H9 (cell line): ENCODE data around the gene CCDC177. TPM values are rescaled to one million over a fixed set of nuclear protein-coding genes. Genes with fewer than 3 reads are reported as not detected.

Experiments
- DNase-seq: peaks from one replicate; pipeline ENCODE4 v3.0.0-alpha.2; 2017
- H2AFZ ChIP-seq: one replicate; pipeline ENCODE4 v1.6.1; 2013; ENCODE audit warnings: mild to moderate bottlenecking, low read length, control low read depth, moderate library complexity
- H2AK5ac ChIP-seq: 2 replicates; pipeline ENCODE4 v1.6.1; 2013; ENCODE audit warnings: low read length, control low read depth, mixed read lengths; ENCODE audit not compliant: insufficient read length
- H2BK120ac ChIP-seq: one replicate; pipeline ENCODE4 v1.6.1; 2013; ENCODE audit warnings: low read depth, mild to moderate bottlenecking, low read length, control low read depth, inconsistent platforms; ENCODE audit not compliant: poor library complexity, severe bottlenecking
- H2BK12ac ChIP-seq: 2 replicates; pipeline ENCODE4 v1.6.1; 2013; ENCODE audit warnings: low read length, control low read depth, mixed read lengths, low read depth; ENCODE audit not compliant: insufficient read length
- H2BK15ac ChIP-seq: 2 replicates; pipeline ENCODE4 v1.6.1; 2013; ENCODE audit warnings: low read depth, low read length, control low read depth
- H2BK20ac ChIP-seq: one replicate; pipeline ENCODE4 v1.6.1; 2013; ENCODE audit warnings: low read depth, mild to moderate bottlenecking, low read length, control low read depth, inconsistent platforms; ENCODE audit not compliant: poor library complexity, severe bottlenecking
- H2BK5ac ChIP-seq: 2 replicates; pipeline ENCODE4 v1.6.1; 2013; ENCODE audit warnings: low read length, control low read depth, mixed read lengths; ENCODE audit not compliant: insufficient read length
- H3K14ac ChIP-seq: 2 replicates; pipeline ENCODE4 v1.6.1; 2013; ENCODE audit warnings: low read length, control low read depth; ENCODE audit not compliant: insufficient read depth
- H3K18ac ChIP-seq: 2 replicates; pipeline ENCODE4 v1.6.1; 2013; ENCODE audit warnings: low read depth, mild to moderate bottlenecking, mixed read lengths, low read length, control low read depth; ENCODE audit not compliant: insufficient read length
- H3K23ac ChIP-seq: 2 replicates; pipeline ENCODE4 v1.6.1; 2013; ENCODE audit warnings: low read length, control low read depth, mixed read lengths, low read depth; ENCODE audit not compliant: insufficient read length
- H3K23me2 ChIP-seq: 2 replicates; pipeline ENCODE4 v1.6.1; 2013; ENCODE audit warnings: low read depth, mild to moderate bottlenecking, mixed read lengths, low read length, control low read depth; ENCODE audit not compliant: insufficient read length, poor library complexity, severe bottlenecking
- H3K27ac ChIP-seq: 2 replicates; pipeline ENCODE4 v1.5.1; 2013; ENCODE audit warnings: low read length, control low read depth, mixed read lengths, low read depth; ENCODE audit not compliant: insufficient read length
- H3K27me3 ChIP-seq: 2 replicates; pipeline ENCODE4 v1.6.1; 2013; ENCODE audit warnings: low read length, control low read depth, inconsistent platforms; ENCODE audit not compliant: insufficient read depth
- H3K4ac ChIP-seq: 2 replicates; pipeline ENCODE4 v1.6.1; 2013; ENCODE audit warnings: low read depth, mild to moderate bottlenecking, control low read depth, inconsistent platforms, low read length, moderate library complexity
- H3K4me1 ChIP-seq: 2 replicates; pipeline ENCODE4 v1.6.1; 2013; ENCODE audit warnings: low read length, control low read depth, inconsistent platforms; ENCODE audit not compliant: insufficient read depth
- H3K4me2 ChIP-seq: 2 replicates; pipeline ENCODE4 v1.6.1; 2013; ENCODE audit warnings: low read length, control low read depth, mixed read lengths; ENCODE audit not compliant: insufficient read length, insufficient read depth
- H3K56ac ChIP-seq: 2 replicates; pipeline ENCODE4 v1.6.1; 2013; ENCODE audit warnings: low read depth, mild to moderate bottlenecking, mixed read lengths, low read length, control low read depth; ENCODE audit not compliant: insufficient read length
- H3K79me1 ChIP-seq: 2 replicates; pipeline ENCODE4 v1.6.1; 2013; ENCODE audit warnings: low read depth, mild to moderate bottlenecking, moderate library complexity, low read length, control low read depth, inconsistent platforms; ENCODE audit not compliant: insufficient read depth, poor library complexity, severe bottlenecking
- H3K79me2 ChIP-seq: 2 replicates; pipeline ENCODE4 v1.6.1; 2013; ENCODE audit warnings: low read length, control low read depth, inconsistent platforms; ENCODE audit not compliant: insufficient read depth
- H3K9ac ChIP-seq: 2 replicates; pipeline ENCODE4 v1.6.1; 2013; ENCODE audit warnings: low read length, control low read depth, mixed read lengths; ENCODE audit not compliant: insufficient read length; ENCODE audit errors: extremely low read depth
- H3K9me3 ChIP-seq: one replicate; pipeline ENCODE4 v1.6.1; 2013; ENCODE audit warnings: low read depth, low read length, inconsistent platforms; ENCODE audit not compliant: control insufficient read depth
- H3T11ph ChIP-seq: one replicate; pipeline ENCODE4 v1.6.1; 2013; ENCODE audit warnings: mild to moderate bottlenecking, low read length, control low read depth, inconsistent platforms
- H4K20me1 ChIP-seq: one replicate; pipeline ENCODE4 v1.6.1; 2013; ENCODE audit not compliant: control insufficient read depth, insufficient read length, insufficient read depth
- H4K5ac ChIP-seq: 2 replicates; pipeline ENCODE4 v1.6.1; 2013; ENCODE audit warnings: low read depth, mild to moderate bottlenecking, mixed read lengths, low read length, control low read depth; ENCODE audit not compliant: insufficient read length
- H4K8ac ChIP-seq: replicated peaks from 2 replicates; pipeline ENCODE4 v1.6.1; 2013; ENCODE audit warnings: low read length, control low read depth, mixed read lengths, low read depth; ENCODE audit not compliant: insufficient read length
- H4K91ac ChIP-seq: 2 replicates; pipeline ENCODE4 v1.6.1; 2013; ENCODE audit warnings: low read depth, mild to moderate bottlenecking, moderate library complexity, mixed read lengths, low read length, control low read depth; ENCODE audit not compliant: insufficient read length
- H3K27ac Mint-ChIP-seq, 3 experiments: 2 replicates in 2 of 3; 3 replicates in 1 of 3; pipeline ENCODE4 v1.8.0; 2020 to 2021; ENCODE audit warnings: mixed read lengths in 3 of 3, mild to moderate bottlenecking in 1 of 3, moderate library complexity in 1 of 3
- H3K27me3 Mint-ChIP-seq: 2 replicates; pipeline ENCODE4 v1.8.0; 2021; ENCODE audit warnings: low read depth, mild to moderate bottlenecking, moderate library complexity, mixed read lengths
- H3K36me3 Mint-ChIP-seq, 3 experiments: 2 replicates in 2 of 3; 3 replicates in 1 of 3; pipeline ENCODE4 v1.8.0; 2020 to 2021; ENCODE audit warnings: low read depth in 3 of 3, mixed read lengths in 3 of 3; ENCODE audit not compliant: insufficient read depth in 1 of 3
- H3K4me1 Mint-ChIP-seq, 2 experiments: 2 replicates each; pipeline ENCODE4 v1.8.0; 2020; ENCODE audit warnings: mixed read lengths in 2 of 2
- H3K4me3 Mint-ChIP-seq, 2 experiments: 2 replicates in 1 of 2; 3 replicates in 1 of 2; pipeline ENCODE4 v1.8.0; 2020 to 2021; ENCODE audit warnings: mild to moderate bottlenecking in 2 of 2, mixed read lengths in 2 of 2, moderate library complexity in 1 of 2
- H3K9me3 Mint-ChIP-seq, 2 experiments: 2 replicates in 1 of 2; 3 replicates in 1 of 2; pipeline ENCODE4 v1.8.0; 2020; ENCODE audit warnings: mild to moderate bottlenecking in 2 of 2, mixed read lengths in 2 of 2, moderate library complexity in 1 of 2
- CTCF ChIP-seq: fragments of 200-600 bp; sonication (generic); conservative IDR thresholded peaks from 3 replicates; pipeline ENCODE4 v1.8.0; 2021; ENCODE audit warnings: antibody characterized with exemption, mild to moderate bottlenecking
- whole genome bisulfite sequencing: extraction: QIAGEN DNeasy Blood & Tissue Kit; methylation state at CpG from one replicate; pipeline ENCODE4 v1.1.7; 2013; ENCODE audit warnings: missing lambda C conversion rate, low lambda C conversion rate, mixed read lengths; ENCODE audit not compliant: insufficient read length; ENCODE audit errors: extremely low coverage; 5-methylcytosine and 5-hydroxymethylcytosine counted together
- total RNA-seq: library from RNA; stranded (reverse); gene quantifications from 2 replicates; pipeline ENCODE4 v1.2.1, GENCODE V29; 2021

The CCDC177 gene
- total RNA-seq, 1 experiment from 2014 or later: 6.1 TPM

DNA sequence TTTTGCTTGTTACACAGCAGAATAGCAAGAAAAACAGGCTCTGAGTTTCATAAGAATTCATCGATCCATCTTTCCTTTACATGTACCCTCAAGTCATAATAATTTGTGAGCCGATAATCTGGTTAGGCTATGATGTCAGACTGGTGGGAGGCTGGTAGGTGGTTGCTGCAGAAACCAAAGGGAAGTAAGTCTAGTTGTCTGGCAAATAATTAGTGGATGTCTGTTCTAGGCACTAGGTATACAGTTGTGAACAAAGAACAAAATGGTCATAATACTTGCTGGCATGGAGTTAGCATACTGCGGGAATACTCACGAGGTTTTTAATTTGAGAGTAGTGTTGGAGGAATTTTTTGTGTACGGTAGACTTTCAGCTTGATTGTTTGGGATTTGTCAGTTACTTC, 45.5 kb upstream of the CCDC177 start:
- Histone ChIP-seq H4K91ac (no peak overlapping the region), H3K18ac (no peak overlapping the region), H3K79me2 (no peaks in the 10 kb centered on the region), H3K9me3 (no peaks in the 10 kb centered on the region), H3K79me1 (no peaks in the 10 kb centered on the region), H2BK12ac (no peak overlapping the region), H2AFZ (no peak overlapping the region), H4K8ac (no peak overlapping the region), H3K9ac (no peak overlapping the region), H2BK5ac (no peak overlapping the region), H3K27ac (no peak overlapping the region), H3K4me1 (no peaks in the 10 kb centered on the region), H2BK120ac (no peak overlapping the region), H3K14ac (no peak overlapping the region), H3K4me2 (no peak overlapping the region), H3K56ac (no peak overlapping the region), H3K23ac (no peak overlapping the region), H3K4ac (no peak overlapping the region), H3T11ph (no peak overlapping the region), H2BK20ac (no peak overlapping the region), H2AK5ac (no peak overlapping the region), H3K27me3 (no peaks in the 10 kb centered on the region), H4K5ac (no peak overlapping the region), H3K23me2 (no peaks in the 10 kb centered on the region), H2BK15ac (no peak overlapping the region), H4K20me1 (no peaks in the 10 kb centered on the region)
- Mint-ChIP-seq H3K27me3 (peaks cover 1% of the 10 kb centered on the region; the same call in 1 of the 2 replicates), H3K9me3 (no peaks in the 10 kb centered on the region), H3K4me1 (peaks cover 10 to 15% of the 10 kb centered on the region in 2 experiments; a peak in 3 of 4 replicates), H3K36me3 (no peaks in the 10 kb centered on the region), H3K4me3 (no peak overlapping the region), H3K27ac (no peak overlapping the region)
- DNase-seq: no peak
- WGBS: no CpG with 5 or more reads among the region's 5 CpGs
- TF ChIP-seq CTCF: no peak
